Stomach (tissue), 9 donors: ENCODE data around the gene SEC23B. TPM values are rescaled to one million over a fixed set of nuclear protein-coding genes. Genes with fewer than 3 reads are reported as not detected.
"Not testable (repeated sequence)": the region's sequence is repeated elsewhere in the genome, so short reads cannot be mapped to it uniquely, and the experiment has no call there.

ENCODE experiments used
- DNase-seq, 2 donors: peaks; one replicate each; pipeline versions ENCODE4 v3.0.0 to v3.0.0-alpha.2; 2013 to 2019
- H3K27ac ChIP-seq, 5 donors: fragments of 200-600 bp in 4 of 5; sonication (generic) in 4 of 5; one replicate each; pipeline ENCODE4 v1.5.1; 2013 to 2019; ENCODE audit warnings: mild to moderate bottlenecking in 1 of 5, moderate library complexity in 1 of 5
- H3K27me3 ChIP-seq, 3 donors: fragments of 200-600 bp; sonication (generic); one replicate each; pipeline ENCODE4 v1.5.1; 2017 to 2019; ENCODE audit warnings: mixed run types in 1 of 3
- H3K36me3 ChIP-seq, 4 donors: fragments of 200-600 bp; sonication (generic); 1 replicate in 3 of 4; 2 replicates in 1 of 4; pipeline ENCODE4 v1.5.1; 2016 to 2019
- H3K4me1 ChIP-seq, 4 donors: fragments of 200-600 bp; sonication (generic); one replicate each; pipeline ENCODE4 v1.5.1; 2016 to 2019
- H3K4me3 ChIP-seq, 4 donors: fragments of 200-600 bp; sonication (generic) in 3 of 4; one replicate each; pipeline ENCODE4 v1.5.1; 2016 to 2019; ENCODE audit warnings: mild to moderate bottlenecking in 1 of 4
- H3K9me3 ChIP-seq, 4 donors: fragments of 200-600 bp; sonication (generic); one replicate each; pipeline ENCODE4 v1.5.1; 2016 to 2019
- EP300 ChIP-seq: sonication (generic); formaldehyde crosslinking; IDR thresholded peaks from one replicate; pipeline ENCODE4 v1.6.1; 2017; ENCODE audit warnings: antibody characterized with exemption
- POLR2A ChIP-seq, 4 donors: fragments of 450-650 bp; IDR thresholded peaks; one replicate each; pipeline ENCODE4 v1.6.1; 2016; ENCODE audit warnings: antibody characterized with exemption in 4 of 4, control low read depth in 2 of 4, mild to moderate bottlenecking in 1 of 4, moderate library complexity in 1 of 4
- POLR2AphosphoS5 ChIP-seq, 3 donors: sonication (generic); formaldehyde crosslinking; IDR thresholded peaks; one replicate each; pipeline ENCODE4 v1.6.1; 2016; ENCODE audit warnings: antibody characterized with exemption in 3 of 3
- WGBS, 5 donors: extraction: QIAGEN DNeasy Blood & Tissue Kit in 3 of 5; methylation state at CpG; one replicate each; pipeline versions ENCODE4 v1.1.5 to v1.1.7; 2013 to 2018; 5-methylcytosine and 5-hydroxymethylcytosine counted together
- intact Hi-C: fragments of 100-400 bp; cut with DNase I; formaldehyde crosslinking; loops from one replicate; pipeline ENCODE4 v1.15.1; 2023; ENCODE audit warnings: low total_unique reads
- polyA plus RNA-seq, 3 donors: library from polyadenylated mRNA; stranded (reverse); fragments of 200-250 nt; gene quantifications; one replicate each; pipeline ENCODE4 v1.2.3, GENCODE V29; 2013
- total RNA-seq, 5 donors: library from RNA; depleted of rRNA; stranded (reverse); fragments of >200 nt; gene quantifications; one replicate each; pipeline versions ENCODE4 v1.1.0 to v1.2.3, GENCODE V29; 2014 to 2016
- TF ChIP-seq, protein P1 (sequence below), 7 experiments: fragments of 450-650 bp in 4 of 7; fragments of 200-600 bp in 3 of 7; sonication (generic) in 3 of 7; IDR thresholded peaks; one replicate each; pipeline ENCODE4 v1.5.1; 2016 to 2019; ENCODE audit warnings: antibody characterized with exemption in 7 of 7, control low read depth in 2 of 7, mild to moderate bottlenecking in 1 of 7
- donor health status: healthy with polysubstance abuse.
- donor health status: Bipolar disorder and iron deficiency.
- donor health status: healthy.

SEC23B gene
- total and polyA plus RNA-seq, 8 donors: 5.3 to 74.9 (median 26.5) TPM

DNA sequence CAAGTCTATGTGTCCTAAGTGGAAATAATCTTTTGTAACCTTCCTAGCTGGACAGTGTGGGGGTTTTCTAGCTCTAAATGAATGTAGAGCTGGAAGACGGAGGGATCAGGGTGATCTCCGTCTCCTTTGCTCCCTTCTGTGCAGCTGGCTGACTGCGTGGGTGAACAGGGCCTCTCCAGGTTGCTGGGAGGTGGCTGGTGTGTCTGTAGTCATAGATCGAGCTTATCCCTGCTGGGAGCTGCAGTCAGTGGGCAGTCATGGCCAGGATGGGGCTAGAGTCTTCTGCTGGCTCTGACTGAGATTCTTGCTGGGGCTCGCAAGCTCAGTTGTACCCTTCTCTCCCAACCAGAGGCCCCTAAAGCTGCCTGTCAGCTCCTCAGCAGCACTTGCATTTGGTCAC, 6.4 kb downstream of the SEC23B start:
- intact Hi-C loops: no loop called here
- Histone ChIP-seq H3K4me3 (no peak overlapping the region), H3K4me1 (peaks cover 0 to 42% (median 15%) of the 10 kb centered on the region in 4 donors), H3K9me3 (no peaks in the 10 kb centered on the region), H3K27me3 (no peaks in the 10 kb centered on the region), H3K27ac (no peak overlapping the region), H3K36me3 (peaks cover 27 to 95% (median 76%) of the 10 kb centered on the region in 4 donors)
- DNase-seq: no peak
- TF ChIP-seq, protein P1, sequence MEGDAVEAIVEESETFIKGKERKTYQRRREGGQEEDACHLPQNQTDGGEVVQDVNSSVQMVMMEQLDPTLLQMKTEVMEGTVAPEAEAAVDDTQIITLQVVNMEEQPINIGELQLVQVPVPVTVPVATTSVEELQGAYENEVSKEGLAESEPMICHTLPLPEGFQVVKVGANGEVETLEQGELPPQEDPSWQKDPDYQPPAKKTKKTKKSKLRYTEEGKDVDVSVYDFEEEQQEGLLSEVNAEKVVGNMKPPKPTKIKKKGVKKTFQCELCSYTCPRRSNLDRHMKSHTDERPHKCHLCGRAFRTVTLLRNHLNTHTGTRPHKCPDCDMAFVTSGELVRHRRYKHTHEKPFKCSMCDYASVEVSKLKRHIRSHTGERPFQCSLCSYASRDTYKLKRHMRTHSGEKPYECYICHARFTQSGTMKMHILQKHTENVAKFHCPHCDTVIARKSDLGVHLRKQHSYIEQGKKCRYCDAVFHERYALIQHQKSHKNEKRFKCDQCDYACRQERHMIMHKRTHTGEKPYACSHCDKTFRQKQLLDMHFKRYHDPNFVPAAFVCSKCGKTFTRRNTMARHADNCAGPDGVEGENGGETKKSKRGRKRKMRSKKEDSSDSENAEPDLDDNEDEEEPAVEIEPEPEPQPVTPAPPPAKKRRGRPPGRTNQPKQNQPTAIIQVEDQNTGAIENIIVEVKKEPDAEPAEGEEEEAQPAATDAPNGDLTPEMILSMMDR (IDR thresholded peaks at IDR 0.05): no peak
- TF ChIP-seq POLR2AphosphoS5 (IDR thresholded peaks at IDR 0.05) (no peak), EP300 (no peak), POLR2A (IDR thresholded peaks at IDR 0.05) (no peak)
- 80 to 96% (median 90%) methylated on average over 5 of the region's 5 CpGs for WGBS, 5 donors

DNA sequence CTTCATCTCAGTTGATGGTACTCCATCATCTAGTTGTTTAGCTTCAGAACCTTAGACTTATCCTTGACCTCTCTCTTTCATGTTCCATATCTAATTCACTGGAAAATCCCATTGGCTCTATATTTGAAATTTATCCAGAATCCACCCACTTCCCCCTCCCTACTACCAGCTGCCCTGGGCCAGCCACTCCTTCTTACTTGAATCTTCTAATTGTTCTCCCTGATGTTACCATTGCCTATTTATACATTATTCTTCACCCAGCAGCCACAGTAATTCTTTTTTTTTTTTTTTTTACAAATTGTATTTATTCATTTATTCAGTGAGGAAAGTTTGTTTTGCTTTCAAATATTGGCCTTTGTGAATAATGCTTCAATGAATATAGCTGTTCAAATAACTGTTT, 8.2 kb downstream of the SEC23B start:
- H3K27ac ChIP-seq: no peak overlapping the region
- no peaks in the 10 kb centered on the region for H3K27me3 ChIP-seq
- H3K4me1 ChIP-seq: peaks cover 0 to 23% (median 0%) of the 10 kb centered on the region in 4 donors
- DNase-seq: no peak
- H3K4me3 ChIP-seq: no peak overlapping the region
- H3K36me3 ChIP-seq: peaks cover 22 to 81% (median 72%) of the 10 kb centered on the region in 4 donors
- intact Hi-C loops: no loop called here
- no peaks in the 10 kb centered on the region for H3K9me3 ChIP-seq
- TF ChIP-seq POLR2AphosphoS5 (IDR thresholded peaks at IDR 0.05) (no peak), EP300 (no peak)

DNA sequence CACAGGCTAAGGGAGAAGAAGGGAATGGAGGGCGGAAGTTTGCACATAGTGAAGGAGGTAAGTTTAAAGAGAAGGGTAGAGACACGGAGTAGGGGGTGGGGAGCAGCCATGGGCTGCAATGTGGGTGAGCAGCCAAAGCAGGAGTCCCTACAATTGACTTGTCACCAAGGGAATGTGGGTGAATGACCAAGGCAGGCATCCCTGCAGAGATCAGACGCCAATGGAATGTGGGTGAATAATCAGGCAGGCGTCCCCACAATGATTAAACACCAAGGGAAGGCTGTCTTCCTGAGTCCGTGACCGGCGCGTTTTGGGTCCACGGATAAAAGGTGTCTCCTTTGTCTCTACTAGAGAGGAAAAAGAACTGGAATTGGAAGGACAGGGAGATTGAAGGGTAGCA, 14.3 kb downstream of the SEC23B start:
- whole genome bisulfite sequencing, 5 donors: 91 to 94% (median 93%) methylated on average over 9 of the region's 9 CpGs
- H3K4me1 ChIP-seq, H3K4me3 ChIP-seq, H3K27me3 ChIP-seq, H3K27ac ChIP-seq, DNase-seq, H3K9me3 ChIP-seq, intact Hi-C loops: not testable (repeated sequence)
- peaks cover 32 to 80% (median 60%) of the 10 kb centered on the region in 4 donors for H3K36me3 ChIP-seq

DNA sequence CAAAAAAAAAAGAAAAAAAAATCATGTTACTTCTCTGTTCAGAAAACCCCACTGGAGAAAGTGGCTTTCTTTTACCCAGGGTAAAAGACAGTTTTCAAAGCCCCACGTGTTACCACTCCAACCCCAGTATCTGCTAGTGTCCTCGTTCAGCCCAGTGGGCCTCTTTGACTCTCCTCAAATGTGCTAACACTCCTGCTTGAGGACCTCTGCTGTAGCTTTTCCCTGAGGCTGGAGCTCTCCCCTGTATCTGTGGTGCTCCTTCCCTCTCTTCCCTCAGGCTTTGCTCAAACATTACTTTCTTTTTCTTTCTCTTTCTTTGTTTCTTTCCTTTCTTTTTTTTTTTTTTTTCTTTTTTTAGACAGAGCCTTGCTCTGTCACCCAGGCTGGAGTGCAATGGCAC, 15.3 kb downstream of the SEC23B start:
- H3K27me3 ChIP-seq: no peaks in the 10 kb centered on the region
- H3K4me3 ChIP-seq: no peak overlapping the region
- WGBS, 5 donors: 78 to 95% (median 83%) methylated on average over 2 of the region's 2 CpGs
- no peaks in the 10 kb centered on the region for H3K9me3 ChIP-seq
- peaks cover 37 to 80% (median 64%) of the 10 kb centered on the region in 4 donors for H3K36me3 ChIP-seq
- no peaks in the 10 kb centered on the region for H3K4me1 ChIP-seq
- no peak overlapping the region for H3K27ac ChIP-seq
- intact Hi-C loops: no loop called here
- TF ChIP-seq POLR2AphosphoS5 (IDR thresholded peaks at IDR 0.05): no peak
- TF ChIP-seq, protein P1 (IDR thresholded peaks at IDR 0.05): no peak
- TF ChIP-seq EP300: no peak
- TF ChIP-seq POLR2A (IDR thresholded peaks at IDR 0.05): no peak
- no peak for DNase-seq

DNA sequence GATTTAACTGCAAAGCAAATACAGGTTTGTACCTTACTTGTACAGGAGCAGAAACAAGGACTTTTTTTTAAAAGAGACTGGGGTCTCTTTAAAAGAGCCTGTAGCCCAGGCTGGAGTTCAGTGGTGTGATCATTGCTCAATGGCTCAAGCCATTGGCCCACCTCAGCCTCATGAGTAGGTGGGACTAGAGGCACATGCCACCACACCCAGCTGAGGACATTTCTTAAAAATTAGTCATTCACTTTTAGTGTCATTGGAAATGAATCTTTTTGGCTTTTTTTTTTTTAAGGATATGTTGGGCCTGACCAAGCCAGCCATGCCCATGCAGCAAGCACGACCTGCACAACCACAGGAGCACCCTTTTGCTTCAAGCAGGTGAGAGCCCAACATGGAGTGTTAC, 16.9 kb downstream of the SEC23B start:
- Histone ChIP-seq H3K9me3 (no peaks in the 10 kb centered on the region), H3K27me3 (no peaks in the 10 kb centered on the region), H3K27ac (no peak overlapping the region), H3K4me3 (no peak overlapping the region), H3K4me1 (no peaks in the 10 kb centered on the region), H3K36me3 (peaks cover 52 to 94% (median 75%) of the 10 kb centered on the region in 4 donors)
- WGBS, 5 donors: 89 to 100% (median 96%) methylated on average over 1 of the region's 1 CpG
- intact Hi-C loops: no loop called here
- no peak for DNase-seq
- TF ChIP-seq POLR2A (IDR thresholded peaks at IDR 0.05) (no peak), POLR2AphosphoS5 (IDR thresholded peaks at IDR 0.05) (no peak), EP300 (no peak)
- TF ChIP-seq, protein P1 (IDR thresholded peaks at IDR 0.05): no peak

DNA sequence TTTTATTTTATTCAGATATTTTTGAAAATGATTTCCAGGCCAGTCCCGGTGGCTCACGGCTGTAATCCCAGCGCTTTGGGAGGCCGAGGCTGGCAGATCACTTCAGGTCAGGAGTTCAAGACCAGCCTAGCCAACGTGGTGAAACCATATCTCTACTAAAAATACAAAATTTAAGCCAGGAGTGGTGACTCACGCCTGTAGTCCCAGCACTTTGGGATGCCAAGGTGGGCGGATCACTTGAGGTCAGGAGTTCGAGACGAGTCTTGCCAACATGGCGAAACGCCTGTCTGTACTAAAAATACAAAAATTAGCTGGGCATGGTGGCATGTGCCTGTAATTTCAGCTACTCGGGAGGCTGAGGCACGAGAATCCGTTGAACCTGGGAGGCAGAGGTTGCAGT, 19.0 kb downstream of the SEC23B start:
- H3K27me3 ChIP-seq, H3K9me3 ChIP-seq, H3K27ac ChIP-seq, DNase-seq, H3K4me1 ChIP-seq, H3K4me3 ChIP-seq, intact Hi-C loops: not testable (repeated sequence)
- WGBS, 5 donors: 78 to 84% (median 81%) methylated on average over 14 of the region's 14 CpGs
- peaks cover 73 to 98% (median 91%) of the 10 kb centered on the region in 4 donors for H3K36me3 ChIP-seq
